Activated T-cell treated with anti-CD3 and anti-CD28 coated beads, Interleukin-2, amount 50 U/mL, for 48 hours (primary cell): ENCODE results near the gene OR5L2.
"Not testable (repeated sequence)": the region's sequence is repeated elsewhere in the genome, so short reads cannot be mapped to it uniquely, and the experiment has no call there.

Experiments
- DNase-seq, 2 experiments: peaks; one replicate each; pipeline ENCODE4 v3.0.0-alpha.2; 2020

Gene OR5L2

GRCh38 chr11:55826919-55827318 is at the start of gene OR5L2:
Gene OR5L2, plus strand, starts transcription at chr11:55827219. Its CDS starts 0 bp downstream, at chr11:55827219.
- no peak for DNase-seq

DNA sequence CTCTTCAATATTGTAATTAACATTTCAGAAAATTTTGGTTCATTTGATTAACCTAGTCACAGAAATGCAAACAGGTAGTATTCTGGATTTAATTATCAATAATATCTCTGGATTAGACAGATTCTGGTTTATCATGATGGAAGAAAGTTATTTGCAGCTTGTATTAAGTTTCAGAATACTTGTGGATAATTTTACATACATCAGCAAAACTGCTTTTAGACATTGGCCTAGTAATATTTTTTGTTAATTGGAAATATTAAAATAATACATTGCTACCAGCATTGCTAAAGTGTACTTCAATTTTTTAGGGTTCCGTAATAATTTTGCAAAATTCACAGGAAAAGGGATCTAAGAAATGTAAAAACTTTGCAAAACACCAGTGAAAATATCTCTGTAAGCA is 35.4 kb upstream of the OR5L2 start:
- DNase-seq, result no peak

DNA sequence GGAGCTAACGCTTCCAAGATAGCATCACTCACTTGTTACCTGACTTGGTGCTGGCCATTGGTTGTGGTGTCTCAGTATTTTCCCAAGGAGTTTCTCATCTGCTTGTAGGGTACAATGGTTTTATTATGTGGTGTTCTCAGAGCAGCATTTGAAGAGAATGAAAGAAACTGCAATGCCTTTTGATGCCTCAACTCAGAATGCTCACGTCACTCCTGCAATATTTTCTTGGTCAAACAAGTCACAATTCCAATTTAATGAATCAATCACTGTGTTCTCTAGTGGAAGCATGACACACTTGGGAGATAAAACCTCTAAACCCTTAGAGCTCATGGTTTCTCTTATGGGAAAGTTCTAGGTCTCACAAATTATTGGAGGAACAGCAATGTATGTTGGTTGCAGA is 33.7 kb upstream of the OR5L2 start:
- no peak for DNase-seq

- DNase-seq, result no peak
Observed at GRCh38 chr11:55795256-55795655, 31.8 kb upstream of the OR5L2 start, which contains the start of gene OR5D14. Gene OR5D14, plus strand, starts transcription at chr11:55795556. Its CDS starts 0 bp downstream, at chr11:55795556.

GRCh38 chr11:55806248-55806647 is 20.8 kb upstream of the OR5L2 start:
- no peak for DNase-seq

DNA sequence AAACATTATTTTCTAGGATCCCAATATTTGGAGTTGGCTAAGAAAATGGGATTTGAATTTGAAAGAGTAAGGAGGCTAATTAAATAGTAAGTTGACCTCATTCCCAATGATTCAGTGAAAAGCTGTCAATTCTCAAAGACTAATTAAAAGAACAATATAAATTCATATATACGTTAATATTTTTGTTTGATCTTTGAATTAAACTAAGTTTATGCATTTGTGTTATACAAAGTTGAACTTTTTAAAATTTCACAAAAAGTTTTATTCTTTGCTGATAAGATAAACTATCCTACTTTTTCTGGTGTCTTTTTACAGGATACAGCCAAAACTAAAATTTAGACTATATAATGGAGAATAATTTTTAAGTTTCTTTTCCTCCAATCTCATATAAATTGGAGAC is 16.0 kb upstream of the OR5L2 start, which contains the start of gene OR5L1:
Gene OR5L1 (plus strand): TSS at position 301 of the 400 bp plus-strand sequence. CDS start 100 bp downstream, outside the sequence.
- DNase-seq, result no peak

DNA sequence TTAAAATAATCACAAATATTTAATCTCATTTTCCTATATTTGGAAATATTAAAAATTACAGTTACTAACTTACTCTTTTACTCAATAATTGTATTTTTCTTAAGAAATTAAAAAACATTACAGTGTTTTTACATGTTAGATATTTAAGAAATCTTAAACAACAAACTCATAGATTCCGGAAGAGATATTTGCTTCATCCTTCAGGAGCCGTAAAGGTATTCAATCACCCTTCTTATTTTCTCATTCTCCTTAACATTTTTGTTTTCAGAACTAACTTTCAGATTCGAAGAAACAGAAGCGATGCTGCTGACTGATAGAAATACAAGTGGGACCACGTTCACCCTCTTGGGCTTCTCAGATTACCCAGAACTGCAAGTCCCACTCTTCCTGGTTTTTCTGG is 7.7 kb upstream of the OR5L2 start, which contains the start of gene OR5D18:
Gene OR5D18 (plus strand): TSS at position 301 of the 400 bp plus-strand sequence. CDS start 0 bp downstream, at position 301.
- no peak for DNase-seq

- no peak for DNase-seq
Observed at GRCh38 chr11:55838452-55838851, 11.4 kb downstream of the OR5L2 start, which contains the start of gene OR5D16. Gene OR5D16, plus strand, starts transcription at chr11:55838752. Its CDS starts 0 bp downstream, at chr11:55838752.

DNA sequence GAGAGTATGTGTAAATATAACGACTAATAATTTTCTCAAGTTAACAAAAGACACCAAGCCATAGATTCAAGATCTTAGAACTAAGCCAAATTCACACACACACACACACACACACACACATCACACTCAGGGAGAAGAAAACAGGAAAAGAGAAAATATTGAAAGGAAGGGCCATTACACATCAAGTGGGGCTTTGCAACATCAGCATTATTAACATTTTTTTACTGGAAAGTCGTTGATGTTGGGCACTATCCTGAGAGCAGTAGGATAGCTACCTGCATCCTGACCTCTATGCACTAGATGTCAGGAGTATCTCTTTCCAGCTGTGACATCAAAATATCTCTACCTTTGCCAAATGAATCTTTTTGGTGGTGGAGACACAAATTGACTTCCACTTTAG is 20.4 kb downstream of the OR5L2 start:
- no peak for DNase-seq

DNA sequence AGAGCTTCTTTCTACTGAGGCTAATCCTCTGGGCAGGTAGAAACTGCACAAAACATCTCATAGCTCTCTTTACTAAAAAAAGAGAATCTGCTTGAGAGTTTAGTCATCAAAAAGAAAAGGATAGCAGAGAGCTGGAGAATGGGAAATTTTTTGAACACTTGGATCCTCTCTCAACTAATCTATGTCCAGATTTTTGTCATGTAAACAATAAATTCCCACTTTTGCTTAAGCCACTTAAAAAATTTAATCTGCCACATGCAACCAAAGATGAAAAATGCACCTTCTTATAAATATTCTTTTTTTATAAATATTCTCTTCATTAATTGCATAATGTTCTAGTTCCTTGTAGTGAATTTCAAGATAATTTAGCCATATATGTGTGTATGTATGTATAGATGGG is 22.0 kb downstream of the OR5L2 start:
- DNase-seq, result no peak

DNA sequence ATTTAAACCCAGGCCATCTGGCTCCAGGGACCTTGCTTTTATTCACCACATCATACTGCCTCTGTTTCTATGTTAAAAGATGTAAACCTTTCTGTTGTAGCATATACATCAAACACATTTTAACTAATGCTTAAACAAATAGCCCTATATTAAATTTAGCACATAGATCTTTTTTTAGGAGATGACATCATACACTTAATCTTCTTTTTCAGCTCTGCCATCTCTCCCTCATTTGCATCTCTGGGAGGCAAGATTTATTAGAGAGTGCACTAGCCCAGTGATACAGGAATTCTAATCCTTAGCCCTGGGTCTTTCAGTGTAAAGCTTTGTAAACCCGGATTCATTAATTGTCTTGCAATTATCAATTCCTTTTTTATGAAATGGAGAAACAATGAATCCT is 25.1 kb downstream of the OR5L2 start:
- DNase-seq, result no peak

- no peak for DNase-seq
Observed at GRCh38 chr11:55854704-55855103, 27.7 kb downstream of the OR5L2 start.

- not testable (repeated sequence) for DNase-seq
Observed at GRCh38 chr11:55867354-55867753, 40.3 kb downstream of the OR5L2 start.

DNA sequence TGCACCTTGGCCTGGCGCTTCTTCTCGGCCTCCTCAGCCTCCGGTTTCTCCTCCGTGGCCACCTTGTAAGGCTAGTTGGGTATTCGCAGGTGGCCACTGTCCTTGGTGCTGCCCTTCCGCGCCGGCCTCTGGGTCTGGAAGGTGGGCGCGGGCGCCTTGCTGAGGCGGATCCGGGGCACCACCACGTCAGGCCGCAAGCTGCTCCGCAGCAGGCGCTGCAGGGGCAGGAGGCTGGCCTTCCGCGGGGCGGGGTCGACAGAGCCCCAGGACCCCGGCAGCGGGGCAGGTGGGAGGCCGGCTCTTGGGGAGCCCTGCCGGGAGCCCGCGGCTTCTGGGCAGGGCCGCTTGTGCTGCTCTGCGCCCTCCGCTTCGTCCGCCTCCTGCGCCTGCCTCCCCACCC is 45.7 kb downstream of the OR5L2 start:
- DNase-seq, result not testable (repeated sequence)

DNA sequence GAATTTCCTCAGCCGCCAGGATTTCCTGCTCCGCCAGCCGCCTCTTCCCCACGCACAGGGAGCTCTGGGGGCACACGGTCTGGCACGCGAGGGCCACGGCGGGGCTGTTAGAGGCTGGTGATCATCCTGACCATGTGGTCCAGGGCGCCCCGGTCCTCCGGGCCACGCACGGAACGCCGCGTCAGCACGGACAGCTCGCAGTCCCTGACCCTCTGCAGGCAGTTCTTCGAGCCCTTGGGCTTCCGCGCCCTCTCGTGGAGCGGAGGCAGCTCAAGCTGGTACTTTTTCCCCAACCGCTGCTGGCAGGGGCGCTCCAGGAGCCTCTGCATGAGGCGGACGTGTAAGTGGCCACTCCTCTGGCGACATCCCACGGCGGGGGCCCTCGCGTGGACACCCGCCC is 46.1 kb downstream of the OR5L2 start:
- not testable (repeated sequence) for DNase-seq
